WTC11 (cell line): ENCODE measurements around the gene KCNK5. TPM values are rescaled to one million over a fixed set of nuclear protein-coding genes. Genes with fewer than 3 reads are reported as not detected.

Source experiments
- ATAC-seq: fragments of 200-7000 bp; cut with Tn5 transposase; 2 replicates; pipeline ENCODE4 v1.10.0; 2021; ENCODE audit warnings: mild to moderate bottlenecking, moderate library complexity
- CTCF ChIA-PET: fragments of 300-600 bp; sonication (Branson Sonifier 250); formaldehyde crosslinking; loops from one replicate; lab custom pipeline; 2021; ENCODE audit warnings: antibody characterized with exemption; lab: Charles Lee
- POLR2A ChIA-PET: fragments of 350-600 bp; sonication (Branson Sonifier 250); formaldehyde crosslinking; loops from one replicate; lab custom pipeline; 2021; ENCODE audit warnings: antibody characterized with exemption; lab: Charles Lee
- DNase-seq: peaks from one replicate; pipeline ENCODE4 v3.0.0; 2021; ENCODE audit warnings: low spot score
- H3K27ac Mint-ChIP-seq: 2 replicates; pipeline ENCODE4 v1.8.0; 2021; ENCODE audit warnings: mixed read lengths
- H3K27me3 Mint-ChIP-seq: 2 replicates; pipeline ENCODE4 v1.8.0; 2021; ENCODE audit warnings: low read depth, mild to moderate bottlenecking, moderate library complexity, mixed read lengths
- H3K36me3 Mint-ChIP-seq: 2 replicates; pipeline ENCODE4 v1.8.0; 2021; ENCODE audit warnings: mixed read lengths
- H3K4me1 Mint-ChIP-seq: 2 replicates; pipeline ENCODE4 v1.8.0; 2022; ENCODE audit warnings: mixed read lengths
- H3K4me3 Mint-ChIP-seq: 2 replicates; pipeline ENCODE4 v1.8.0; 2021; ENCODE audit warnings: mild to moderate bottlenecking, moderate library complexity, mixed read lengths
- H3K9me3 Mint-ChIP-seq: 2 replicates; pipeline ENCODE4 v1.8.0; 2021; ENCODE audit warnings: mixed read lengths
- CBFB ChIP-seq: sonication (generic); formaldehyde crosslinking; IDR thresholded peaks from 2 replicates; pipeline ENCODE4 v1.8.1; 2022; ENCODE audit warnings: mild to moderate bottlenecking, low read depth, missing genetic modification reagents
- EMX1 ChIP-seq: fragments of 250-450 bp; sonication (Bioruptor Pico); IDR thresholded peaks from 2 replicates; pipeline ENCODE4 v1.8.0; 2021; ENCODE audit warnings: mild to moderate bottlenecking
- JAZF1 ChIP-seq: fragments of 250-450 bp; sonication (Bioruptor Pico); IDR thresholded peaks from 2 replicates; pipeline ENCODE4 v1.9.0; 2021; ENCODE audit warnings: moderate library complexity, mild to moderate bottlenecking, inconsistent platforms
- NFE2L1 ChIP-seq: sonication (generic); formaldehyde crosslinking; IDR thresholded peaks from 2 replicates; pipeline ENCODE4 v1.8.1; 2023; ENCODE audit warnings: missing genetic modification reagents
- NFYB ChIP-seq: sonication (generic); formaldehyde crosslinking; conservative IDR thresholded peaks from 2 replicates; pipeline ENCODE4 v1.8.0; 2022; ENCODE audit warnings: low read depth, missing genetic modification reagents
- PREB ChIP-seq: sonication (generic); formaldehyde crosslinking; IDR thresholded peaks from 2 replicates; pipeline ENCODE4 v1.8.1; 2022; ENCODE audit warnings: mild to moderate bottlenecking, missing genetic modification reagents, moderate library complexity, borderline replicate concordance
- SOX15 ChIP-seq: fragments of 250-450 bp; sonication (Bioruptor Pico); IDR thresholded peaks from 2 replicates; pipeline ENCODE4 v1.9.0; 2021; ENCODE audit warnings: mild to moderate bottlenecking
- TEAD4 ChIP-seq: sonication (generic); formaldehyde crosslinking; IDR thresholded peaks from 2 replicates; pipeline ENCODE4 v1.8.0; 2022; ENCODE audit warnings: mild to moderate bottlenecking, missing genetic modification reagents
- USF2 ChIP-seq: sonication (generic); formaldehyde crosslinking; IDR thresholded peaks from 2 replicates; pipeline ENCODE4 v1.8.1; 2023; ENCODE audit warnings: mild to moderate bottlenecking, missing genetic modification reagents, moderate library complexity
- ZBTB21 ChIP-seq: sonication (generic); formaldehyde crosslinking; IDR thresholded peaks from 2 replicates; pipeline ENCODE4 v1.8.1; 2023; ENCODE audit warnings: mild to moderate bottlenecking, missing genetic modification reagents, borderline replicate concordance
- ZBTB43 ChIP-seq: sonication (generic); formaldehyde crosslinking; IDR thresholded peaks from 2 replicates; pipeline ENCODE4 v1.8.1; 2023; ENCODE audit warnings: mild to moderate bottlenecking, missing genetic modification reagents
- ZNF232 ChIP-seq: sonication (generic); formaldehyde crosslinking; IDR thresholded peaks from 2 replicates; pipeline ENCODE4 v1.8.0; 2022; ENCODE audit warnings: mild to moderate bottlenecking, missing genetic modification reagents
- ZNF263 ChIP-seq: sonication (generic); formaldehyde crosslinking; IDR thresholded peaks from 2 replicates; pipeline ENCODE4 v1.8.1; 2022; ENCODE audit warnings: low read depth, mild to moderate bottlenecking, moderate library complexity, missing genetic modification reagents
- ZNF317 ChIP-seq: sonication (generic); formaldehyde crosslinking; IDR thresholded peaks from 2 replicates; pipeline ENCODE4 v1.8.1; 2023; ENCODE audit warnings: low read depth, mild to moderate bottlenecking, moderate library complexity, missing genetic modification reagents, borderline replicate concordance
- ZNF416 ChIP-seq: fragments of 250-450 bp; sonication (Bioruptor Pico); IDR thresholded peaks from 2 replicates; pipeline ENCODE4 v1.9.0; 2021; ENCODE audit warnings: mild to moderate bottlenecking, inconsistent platforms
- ZNF423 ChIP-seq: fragments of 250-450 bp; sonication (Bioruptor Pico); IDR thresholded peaks from 2 replicates; pipeline ENCODE4 v2.1.2; 2022; ENCODE audit warnings: mild to moderate bottlenecking, moderate library complexity
- ZNF671 ChIP-seq: fragments of 250-450 bp; sonication (Bioruptor Pico); IDR thresholded peaks from 2 replicates; pipeline ENCODE4 v1.8.0; 2021; ENCODE audit warnings: mild to moderate bottlenecking
- total RNA-seq: library from RNA; stranded (reverse); gene quantifications from 3 replicates; pipeline ENCODE4 v1.2.3, GENCODE V29; 2021
- TF ChIP-seq, protein P1 (sequence below): sonication (generic); formaldehyde crosslinking; IDR thresholded peaks from 2 replicates; pipeline ENCODE4 v1.8.0; 2022; ENCODE audit warnings: mild to moderate bottlenecking, missing genetic modification reagents
- TF ChIP-seq, protein P2 (sequence below): fragments of 250-450 bp; sonication (Bioruptor Pico); IDR thresholded peaks from 2 replicates; pipeline ENCODE4 v2.1.2; 2022; ENCODE audit warnings: mild to moderate bottlenecking, moderate library complexity
- TF ChIP-seq, protein P3 (sequence below): sonication (generic); formaldehyde crosslinking; IDR thresholded peaks from 2 replicates; pipeline ENCODE4 v1.8.1; 2022; ENCODE audit warnings: low read depth, mild to moderate bottlenecking, moderate library complexity, missing genetic modification reagents, borderline replicate concordance

Gene KCNK5
- total RNA-seq, 1 experiment from 2014 or later = 41.8 TPM

DNA sequence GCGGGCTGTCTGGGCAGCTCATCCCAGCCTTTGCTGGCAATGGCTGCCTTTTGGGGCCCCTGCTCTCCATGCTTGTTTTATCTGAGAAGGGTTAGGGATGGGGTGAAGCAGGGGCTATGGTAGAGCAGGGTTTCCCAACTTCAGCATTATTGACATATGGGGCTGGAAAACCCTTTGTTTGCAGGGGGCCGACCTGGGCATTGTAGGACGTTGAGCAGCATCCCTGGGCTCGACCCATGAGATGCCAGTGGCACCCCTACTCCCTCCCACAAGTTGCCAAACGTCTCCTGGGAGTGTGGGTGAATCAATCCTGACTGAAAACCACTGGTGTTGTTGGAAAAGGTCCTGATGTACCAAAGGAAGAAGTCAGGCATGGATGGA, 56.9 kb downstream of the KCNK5 start (continued):
- TF ChIP-seq, protein P1, sequence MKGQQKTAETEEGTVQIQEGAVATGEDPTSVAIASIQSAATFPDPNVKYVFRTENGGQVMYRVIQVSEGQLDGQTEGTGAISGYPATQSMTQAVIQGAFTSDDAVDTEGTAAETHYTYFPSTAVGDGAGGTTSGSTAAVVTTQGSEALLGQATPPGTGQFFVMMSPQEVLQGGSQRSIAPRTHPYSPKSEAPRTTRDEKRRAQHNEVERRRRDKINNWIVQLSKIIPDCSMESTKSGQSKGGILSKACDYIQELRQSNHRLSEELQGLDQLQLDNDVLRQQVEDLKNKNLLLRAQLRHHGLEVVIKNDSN = no peak

GRCh38 chr6:39171489-39172376, 57.5 kb downstream of the KCNK5 start:
- H3K4me3 Mint-ChIP-seq = no peak overlapping the region
- DNase-seq (no peak), ATAC-seq (no peak)
- ChIA-PET CTCF (interaction anchor here (0.9 to 10.2 kb wide), 4 partner anchors 12 to 133 kb away, joined by 3 to 214 read pairs (median 6); no protein-coding TSS in a partner anchor), POLR2A (no interaction called here)
- peaks cover 17% of the 10 kb centered on the region for H3K9me3 Mint-ChIP-seq
- peaks cover 30% of the 10 kb centered on the region for H3K36me3 Mint-ChIP-seq
- TF ChIP-seq EMX1 (CRISPR knock-in tag) (no peak), ZNF423 (CRISPR knock-in tag) (no peak), ZNF416 (CRISPR knock-in tag) (no peak), ZBTB43 (no peak), SOX15 (no peak), TEAD4 (no peak), USF2 (CRISPR knock-in tag) (peak; percentile 41; the same call in 1 of the 2 replicates)
- H3K27me3 Mint-ChIP-seq = peaks cover 6% of the 10 kb centered on the region
- no peak overlapping the region for H3K27ac Mint-ChIP-seq
- peaks cover 2% of the 10 kb centered on the region for H3K4me1 Mint-ChIP-seq

- no peak for ATAC-seq
- ChIA-PET CTCF (interaction anchor here (0.9 to 10.2 kb wide), 4 partner anchors 11 to 134 kb away, joined by 3 to 214 read pairs (median 4); no protein-coding TSS in a partner anchor), POLR2A (interaction anchor here (0.8 kb wide), 1 partner anchor 19 kb away, joined by 3 read pairs; no protein-coding TSS in a partner anchor)
- H3K36me3 Mint-ChIP-seq = peaks cover 29% of the 10 kb centered on the region
- H3K9me3 Mint-ChIP-seq = peaks cover 16% of the 10 kb centered on the region
- H3K27ac Mint-ChIP-seq = no peak overlapping the region
- H3K27me3 Mint-ChIP-seq = peaks cover 8% of the 10 kb centered on the region
- H3K4me1 Mint-ChIP-seq = peaks cover 5% of the 10 kb centered on the region
- DNase-seq = no peak
- no peak overlapping the region for H3K4me3 Mint-ChIP-seq
- TF ChIP-seq ZNF423 (CRISPR knock-in tag) (no peak), ZNF317 (no peak)
These were observed 58.4 kb downstream of the KCNK5 start for GRCh38 chr6:39170860-39171259.

DNA sequence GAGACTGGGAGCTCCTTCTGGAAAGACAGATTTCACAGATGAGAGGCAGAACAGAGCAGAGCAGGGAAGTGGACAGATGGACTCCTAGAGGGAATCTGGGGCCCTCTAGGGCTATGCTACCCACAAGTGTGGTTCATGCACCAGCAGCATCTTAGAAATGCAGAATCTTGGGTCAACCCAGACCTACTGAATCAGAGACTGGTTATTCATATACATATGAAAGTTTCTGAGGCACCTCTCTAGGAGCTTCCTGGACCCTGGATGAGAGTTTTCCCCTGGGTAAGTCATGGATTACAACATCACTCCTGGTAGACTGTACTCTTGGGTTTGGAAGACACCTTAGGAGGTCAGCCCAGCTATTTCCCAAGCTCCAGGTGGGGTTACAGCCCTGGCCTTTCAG, 58.9 kb downstream of the KCNK5 start:
- H3K27ac Mint-ChIP-seq = no peak overlapping the region
- H3K4me1 Mint-ChIP-seq = peaks cover 5% of the 10 kb centered on the region
- TF ChIP-seq ZNF263 (CRISPR knock-in tag) (no peak), ZBTB21 (CRISPR knock-in tag) (no peak), NFYB (CRISPR knock-in tag) (no peak), ZNF671 (CRISPR knock-in tag) (no peak), CBFB (CRISPR knock-in tag) (no peak), NFE2L1 (CRISPR knock-in tag) (no peak), ZBTB43 (no peak), ZNF232 (CRISPR knock-in tag) (no peak), USF2 (CRISPR knock-in tag) (no peak), PREB (CRISPR knock-in tag) (no peak), JAZF1 (CRISPR knock-in tag) (no peak)
- TF ChIP-seq, protein P2, sequence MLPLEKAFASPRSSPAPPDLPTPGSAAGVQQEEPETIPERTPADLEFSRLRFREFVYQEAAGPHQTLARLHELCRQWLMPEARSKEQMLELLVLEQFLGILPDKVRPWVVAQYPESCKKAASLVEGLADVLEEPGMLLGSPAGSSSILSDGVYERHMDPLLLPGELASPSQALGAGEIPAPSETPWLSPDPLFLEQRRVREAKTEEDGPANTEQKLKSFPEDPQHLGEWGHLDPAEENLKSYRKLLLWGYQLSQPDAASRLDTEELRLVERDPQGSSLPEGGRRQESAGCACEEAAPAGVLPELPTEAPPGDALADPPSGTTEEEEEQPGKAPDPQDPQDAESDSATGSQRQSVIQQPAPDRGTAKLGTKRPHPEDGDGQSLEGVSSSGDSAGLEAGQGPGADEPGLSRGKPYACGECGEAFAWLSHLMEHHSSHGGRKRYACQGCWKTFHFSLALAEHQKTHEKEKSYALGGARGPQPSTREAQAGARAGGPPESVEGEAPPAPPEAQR (CRISPR knock-in tag) = no peak
- TF ChIP-seq, protein P3, sequence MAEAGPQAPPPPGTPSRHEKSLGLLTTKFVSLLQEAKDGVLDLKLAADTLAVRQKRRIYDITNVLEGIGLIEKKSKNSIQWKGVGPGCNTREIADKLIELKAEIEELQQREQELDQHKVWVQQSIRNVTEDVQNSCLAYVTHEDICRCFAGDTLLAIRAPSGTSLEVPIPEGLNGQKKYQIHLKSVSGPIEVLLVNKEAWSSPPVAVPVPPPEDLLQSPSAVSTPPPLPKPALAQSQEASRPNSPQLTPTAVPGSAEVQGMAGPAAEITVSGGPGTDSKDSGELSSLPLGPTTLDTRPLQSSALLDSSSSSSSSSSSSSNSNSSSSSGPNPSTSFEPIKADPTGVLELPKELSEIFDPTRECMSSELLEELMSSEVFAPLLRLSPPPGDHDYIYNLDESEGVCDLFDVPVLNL = no peak

More for the DNA sequence above, 58.9 kb downstream of the KCNK5 start:
- Mint-ChIP-seq H3K27me3 (peaks cover 8% of the 10 kb centered on the region), H3K36me3 (peaks cover 29% of the 10 kb centered on the region), H3K4me3 (no peak overlapping the region), H3K9me3 (peaks cover 16% of the 10 kb centered on the region)
- DNase-seq (no peak), ATAC-seq (no peak)
- POLR2A ChIA-PET = interaction anchor here (0.8 kb wide), 1 partner anchor 20 kb away, joined by 3 read pairs; no protein-coding TSS in a partner anchor
- CTCF ChIA-PET = interaction anchor here (0.9 to 10.2 kb wide), 3 partner anchors 11 to 134 kb away, joined by 3 to 214 read pairs (median 4); no protein-coding TSS in a partner anchor
